SW 1271 (cell line): ENCODE data around the gene PTPRS.

ENCODE experiments used
- DNase-seq, 2 experiments: peaks; one replicate each; lab custom pipeline; 2025; lab: John Stamatoyannopoulos, UW

The PTPRS gene

DNA sequence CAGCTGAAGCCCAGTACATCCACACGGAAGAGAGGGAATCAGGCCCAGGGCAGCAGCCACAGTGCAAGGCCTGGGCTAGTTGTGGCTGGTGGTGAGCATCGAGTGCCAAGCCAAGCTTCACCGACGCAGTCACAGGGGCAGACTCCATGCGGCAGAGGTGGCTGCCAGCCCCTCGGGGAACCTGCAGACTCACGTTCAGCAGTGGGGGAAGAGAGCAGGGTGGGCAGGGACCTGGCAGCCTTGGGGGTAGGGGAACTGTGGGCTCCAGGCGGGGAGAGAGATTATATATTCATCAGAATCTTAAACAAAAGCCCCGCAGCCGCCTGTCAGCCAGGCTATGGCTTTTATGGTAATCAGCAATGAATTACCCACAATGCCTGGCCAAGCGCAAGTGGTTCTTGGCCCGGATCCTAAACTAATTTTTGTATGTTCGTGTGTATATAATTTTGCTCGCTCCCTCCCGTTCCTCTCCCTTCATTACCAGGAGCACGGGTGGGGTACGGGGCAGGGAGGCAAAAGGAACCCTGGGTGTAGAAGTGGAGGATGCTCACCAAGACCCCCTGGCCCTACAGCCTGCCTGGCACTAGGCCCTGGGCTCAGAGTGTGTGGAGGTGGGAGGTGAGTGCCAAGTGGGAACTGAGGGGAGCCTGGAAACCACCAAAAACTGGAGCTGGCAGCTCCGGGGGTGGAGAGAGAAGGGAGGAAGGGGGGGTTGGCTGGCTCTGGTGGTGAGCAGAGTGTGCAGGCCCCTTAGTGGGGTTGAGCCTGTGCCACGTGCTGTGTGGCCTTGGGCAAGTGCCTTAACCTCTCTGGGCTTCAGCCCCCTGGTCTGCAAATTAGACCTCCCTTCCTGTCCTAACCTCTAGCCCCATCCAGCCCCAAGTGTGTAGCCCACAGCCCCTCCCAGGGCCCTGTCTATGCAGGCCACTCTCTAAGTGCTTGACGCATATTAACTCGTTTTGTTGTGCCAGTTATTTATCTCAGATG lies 31.9 kb downstream of the PTPRS start:
- DNase-seq, result no peak

DNA sequence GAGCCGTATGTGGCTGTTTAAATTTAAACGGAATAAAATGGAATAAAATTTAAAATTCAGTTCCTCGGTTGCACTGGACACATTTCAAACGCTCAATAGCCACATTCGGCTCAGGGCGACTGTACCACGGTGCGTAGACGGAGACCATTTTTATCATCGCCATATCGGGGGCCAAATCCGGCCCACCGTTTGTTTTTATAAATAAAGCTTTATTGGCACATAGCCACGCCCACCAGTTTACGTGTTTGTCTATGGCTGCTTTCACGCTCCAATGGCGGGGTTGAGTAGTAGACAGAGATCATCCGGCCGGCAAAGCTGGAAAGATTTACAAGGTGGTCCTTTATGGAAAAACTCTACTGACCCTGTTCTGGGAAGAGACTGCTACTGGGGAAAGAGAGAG lies 33.0 kb downstream of the PTPRS start:
- DNase-seq, result no peak

DNA sequence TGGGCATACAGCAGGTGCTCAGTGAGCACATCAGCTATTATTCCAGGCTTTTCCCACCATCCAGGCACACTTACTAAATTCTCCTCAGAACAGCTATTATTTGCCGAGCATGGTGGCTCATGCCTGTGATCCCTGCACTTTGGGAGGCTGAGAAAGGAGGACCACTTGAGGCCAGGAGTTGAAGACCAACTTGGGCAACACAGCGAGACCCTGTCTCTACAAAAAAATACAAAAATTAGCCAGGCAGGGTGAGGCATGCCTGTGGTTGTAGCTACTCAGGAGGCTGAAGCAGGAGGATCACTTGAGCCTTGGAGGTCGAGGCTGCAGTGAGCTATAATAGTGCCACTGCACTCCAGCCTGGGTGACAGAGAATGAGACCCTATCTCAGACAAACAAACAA lies 35.4 kb downstream of the PTPRS start:
- DNase-seq, result no peak

DNA sequence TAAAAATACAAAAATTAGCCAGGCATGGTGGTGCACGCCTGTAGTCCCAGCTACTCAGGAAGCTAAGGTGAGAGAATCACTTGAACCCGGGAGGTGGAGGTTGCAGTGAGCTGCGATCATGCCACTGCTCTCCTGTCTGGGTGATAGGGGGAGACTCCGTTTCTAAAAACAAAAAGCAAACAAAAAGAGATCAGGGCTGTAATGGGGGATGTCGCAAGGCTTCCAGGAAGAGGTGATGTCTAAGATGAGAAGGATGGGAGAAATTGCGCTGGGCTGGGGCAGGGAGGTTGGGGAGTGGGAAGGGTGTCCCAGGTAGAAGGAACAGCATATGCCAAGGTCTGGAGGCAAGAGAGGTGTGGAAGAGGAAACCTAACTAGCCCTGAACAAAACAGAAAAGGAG lies 36.1 kb downstream of the PTPRS start:
- DNase-seq, result no peak

DNA sequence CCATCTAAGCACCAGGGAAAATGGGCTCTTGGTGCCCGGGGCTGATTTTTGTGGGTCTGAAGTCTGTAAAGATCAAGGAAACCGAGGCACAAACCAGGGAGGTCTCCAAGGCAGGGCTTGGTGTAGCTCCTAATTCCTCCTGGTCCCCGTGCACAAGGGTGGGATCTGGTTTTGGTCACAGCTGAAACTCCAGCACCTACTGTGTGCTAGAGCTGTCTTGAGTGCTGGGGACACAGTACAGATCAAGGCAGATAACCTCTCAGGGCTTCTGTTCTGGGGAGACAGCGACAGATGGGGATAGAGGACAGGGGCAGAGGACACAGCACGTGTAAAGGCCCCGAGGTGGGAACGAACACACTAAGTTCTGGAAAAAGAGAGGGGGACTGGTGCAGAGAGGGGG lies 37.4 kb downstream of the PTPRS start:
- DNase-seq, result no peak

DNA sequence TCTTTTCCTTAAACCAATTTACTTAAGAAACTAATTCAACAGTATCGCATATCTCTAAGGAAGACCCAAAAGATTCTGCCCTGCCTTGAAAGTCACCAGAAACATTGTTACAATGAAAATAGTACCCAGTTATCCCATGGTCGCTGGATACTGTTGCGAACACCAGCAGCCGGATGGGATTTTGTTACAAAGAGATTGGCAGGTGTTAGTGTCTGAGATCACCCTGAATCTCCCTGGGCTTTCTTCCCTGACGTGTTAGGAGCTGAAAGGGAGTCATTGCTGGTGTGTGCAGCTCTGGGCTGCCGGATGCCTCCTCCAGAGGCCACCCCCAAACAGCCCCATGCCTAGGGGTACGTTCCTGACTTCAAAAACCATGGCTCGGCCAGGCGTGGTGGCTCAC lies 38.2 kb downstream of the PTPRS start:
- no peak for DNase-seq

DNA sequence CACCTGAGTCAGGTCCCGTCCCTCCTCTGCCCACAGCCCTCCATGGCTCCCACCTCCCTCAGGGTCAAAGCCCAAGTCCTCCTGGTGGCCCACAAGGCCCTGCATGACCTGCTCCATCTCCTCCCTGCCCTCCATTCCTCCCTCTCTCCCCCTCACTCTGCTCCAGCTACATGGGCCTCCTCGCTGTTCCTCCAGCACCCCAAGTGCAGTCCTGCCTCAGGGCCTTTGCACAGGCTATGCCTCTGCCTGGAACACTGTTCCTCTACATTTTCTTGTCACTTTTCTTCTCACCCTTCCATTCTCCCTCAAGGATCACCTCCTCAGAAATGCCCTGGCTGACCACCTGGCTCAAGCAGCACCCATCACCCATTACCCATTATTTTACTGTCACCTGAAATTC lies 41.5 kb downstream of the PTPRS start:
- DNase-seq, result no peak

DNA sequence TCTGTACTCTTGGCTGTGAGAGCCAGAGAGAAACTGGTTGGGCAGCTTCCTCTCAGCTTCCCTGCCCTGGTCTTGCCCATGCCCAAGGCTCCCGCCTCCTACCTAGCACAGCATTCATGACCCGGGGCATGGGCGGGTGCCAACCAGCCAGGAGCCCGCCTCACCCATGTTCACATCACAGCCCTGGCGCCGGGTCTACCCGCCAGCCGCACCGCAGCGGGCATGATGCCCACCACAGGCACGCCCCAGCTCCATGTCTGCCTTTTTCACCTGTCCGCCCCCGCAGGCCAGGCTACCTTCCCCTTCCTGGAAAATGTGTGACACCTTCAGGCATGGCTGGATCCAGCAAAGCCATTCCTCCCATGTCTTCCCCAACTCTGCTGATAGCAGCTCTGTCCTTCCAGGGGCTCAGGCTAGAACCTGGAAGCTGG lies 42.1 kb downstream of the PTPRS start:
- DNase-seq, result no peak

DNA sequence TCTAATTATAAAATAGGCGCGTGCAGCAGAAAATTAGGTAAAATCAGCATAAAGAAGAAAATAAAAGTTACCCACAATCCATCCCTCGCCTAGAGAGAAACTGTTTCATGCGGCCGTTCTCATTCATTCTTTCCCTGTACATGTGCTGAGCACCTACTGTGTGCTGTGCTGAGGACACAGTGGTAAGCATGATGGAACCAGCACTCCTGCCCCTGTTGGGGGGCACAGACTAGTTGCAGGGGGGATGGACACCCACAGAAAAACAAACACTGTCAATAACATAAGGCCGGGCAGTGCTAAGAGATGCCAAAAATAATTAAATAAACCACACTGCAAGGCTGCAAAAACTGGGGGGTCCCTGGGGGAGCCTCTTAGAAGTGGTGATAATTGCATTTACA lies 43.3 kb downstream of the PTPRS start:
- no peak for DNase-seq

DNA sequence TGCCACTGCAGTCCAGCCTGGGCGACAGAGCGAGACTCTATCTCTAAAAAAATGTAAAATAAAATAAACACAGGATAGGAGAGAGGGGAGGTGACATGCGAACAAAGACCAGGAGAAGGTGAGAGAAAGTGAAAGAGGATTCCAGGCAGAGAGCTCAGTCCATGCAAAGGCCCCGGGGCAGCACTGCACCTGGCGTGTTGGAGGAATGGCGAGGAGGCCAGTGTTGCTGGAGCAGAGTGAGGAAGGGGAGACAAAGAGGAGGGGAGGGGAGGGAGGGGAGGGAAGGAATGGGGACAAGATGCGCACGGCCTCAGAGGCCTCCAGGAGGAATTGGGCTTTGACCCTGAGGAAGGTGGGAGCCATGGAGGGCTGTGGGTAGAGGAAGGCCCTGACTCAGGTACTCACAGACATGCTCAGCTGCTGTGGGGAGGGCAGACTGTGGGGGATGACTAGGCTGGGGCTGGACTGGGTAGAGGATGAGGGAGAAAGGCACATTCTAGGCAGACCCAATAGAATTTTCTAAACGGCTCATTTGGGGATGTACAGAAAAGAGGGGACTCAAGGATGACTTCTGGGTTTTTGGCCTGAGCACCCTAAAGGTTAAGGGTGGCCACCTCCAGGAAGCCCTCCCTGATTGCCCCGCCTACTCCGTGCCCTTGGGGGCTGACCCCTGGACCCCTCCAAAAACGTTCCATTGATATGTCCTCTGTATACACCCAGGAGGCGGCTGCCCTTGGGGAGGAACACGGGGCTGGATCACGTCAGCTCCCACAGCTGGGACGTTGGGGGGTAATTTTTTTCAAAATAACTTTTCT lies 43.9 kb downstream of the PTPRS start:
- no peak for DNase-seq

DNA sequence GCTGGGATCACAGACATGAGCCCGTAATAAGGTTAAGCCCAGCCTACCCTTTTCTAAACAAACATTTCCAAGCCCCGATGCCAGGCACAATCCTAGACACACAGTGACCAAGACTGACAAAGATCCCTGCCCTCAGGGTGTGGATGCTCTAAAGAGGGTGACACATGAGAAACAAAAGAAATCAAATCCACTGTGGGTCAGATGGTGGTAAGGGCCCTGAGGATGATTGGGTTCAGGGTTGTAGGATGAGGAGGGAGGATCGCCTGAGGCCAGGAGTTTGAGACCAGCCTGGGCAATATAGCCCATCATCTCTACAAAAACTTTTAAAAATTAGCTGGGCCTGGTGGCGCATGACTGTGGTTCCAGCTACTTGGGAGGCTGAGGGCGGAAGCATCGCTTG lies 44.6 kb downstream of the PTPRS start:
- no peak for DNase-seq

DNA sequence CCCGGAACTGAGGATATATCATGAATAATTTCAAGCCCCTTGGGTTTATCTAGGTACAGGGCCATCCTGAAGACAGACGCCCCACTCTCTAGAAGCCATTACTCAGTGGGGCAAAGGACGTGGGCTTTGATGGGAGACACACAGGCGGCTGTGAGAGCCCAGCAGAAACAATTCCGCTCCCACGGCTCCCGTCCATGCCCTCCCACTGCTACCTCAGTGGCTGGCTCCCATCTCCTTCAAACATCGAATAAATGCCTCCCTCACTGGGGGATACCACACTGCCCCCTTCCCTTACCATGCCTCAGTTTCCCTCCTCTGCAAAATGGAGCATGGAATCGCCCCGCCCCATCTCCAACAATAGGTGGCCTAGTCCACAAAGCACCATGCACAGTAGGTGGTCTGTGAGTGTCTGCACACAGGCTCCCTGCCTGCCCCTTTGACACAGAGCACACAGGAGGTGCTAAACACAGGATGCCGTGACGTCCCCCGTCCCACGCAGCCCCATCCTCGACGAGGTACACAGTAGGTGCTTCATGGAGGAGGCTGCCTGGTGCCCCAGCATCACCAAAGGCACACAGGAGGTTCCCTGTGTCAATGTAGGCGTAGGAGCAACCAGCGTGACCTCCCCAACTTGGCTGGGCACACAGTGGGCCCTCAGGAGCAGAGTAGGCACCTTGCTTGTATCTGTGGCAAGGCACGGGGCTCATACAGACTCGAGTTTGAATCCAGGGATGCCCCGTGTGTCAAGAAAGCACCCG lies 46.0 kb downstream of the PTPRS start:
- no peak for DNase-seq

DNA sequence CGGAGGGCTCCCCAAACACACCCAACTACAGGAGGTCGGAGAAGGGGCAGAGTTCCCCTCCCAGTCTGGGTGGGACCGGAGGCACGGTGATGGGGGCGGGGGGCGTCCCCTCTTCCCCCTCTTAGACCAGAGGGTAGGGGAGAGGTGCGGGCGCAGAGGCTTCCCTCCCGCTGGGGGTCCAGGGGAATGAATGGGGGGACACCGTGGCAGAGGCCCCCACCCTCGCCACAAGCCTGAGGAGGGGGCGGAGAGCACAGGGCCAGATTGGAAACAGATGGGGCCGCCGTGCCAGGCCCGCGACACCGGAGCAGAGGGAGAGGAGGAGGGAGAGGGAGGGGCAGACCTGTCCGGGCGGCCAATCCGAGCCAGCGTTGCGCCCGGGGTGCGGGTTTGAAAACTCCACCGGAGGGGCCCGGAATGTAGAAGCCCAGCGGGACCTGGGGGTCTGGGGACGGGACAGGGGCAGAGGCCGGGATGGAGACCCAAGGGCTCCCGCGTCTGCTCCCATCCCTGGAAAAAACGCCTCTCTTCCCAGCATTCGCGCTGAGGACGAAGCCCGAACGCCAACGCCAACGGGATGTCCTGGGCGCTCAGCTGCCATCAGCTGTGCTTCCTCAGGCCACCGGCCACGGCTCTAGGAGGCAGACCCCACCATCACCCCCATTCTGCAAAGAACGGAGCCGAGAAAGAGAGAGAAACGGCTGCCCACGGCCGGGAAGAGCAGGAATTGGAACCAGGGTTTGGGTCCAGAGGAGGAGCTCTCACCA lies 46.8 kb downstream of the PTPRS start:
- peak in 1 of 2 experiments; percentile 34 for DNase-seq

DNA sequence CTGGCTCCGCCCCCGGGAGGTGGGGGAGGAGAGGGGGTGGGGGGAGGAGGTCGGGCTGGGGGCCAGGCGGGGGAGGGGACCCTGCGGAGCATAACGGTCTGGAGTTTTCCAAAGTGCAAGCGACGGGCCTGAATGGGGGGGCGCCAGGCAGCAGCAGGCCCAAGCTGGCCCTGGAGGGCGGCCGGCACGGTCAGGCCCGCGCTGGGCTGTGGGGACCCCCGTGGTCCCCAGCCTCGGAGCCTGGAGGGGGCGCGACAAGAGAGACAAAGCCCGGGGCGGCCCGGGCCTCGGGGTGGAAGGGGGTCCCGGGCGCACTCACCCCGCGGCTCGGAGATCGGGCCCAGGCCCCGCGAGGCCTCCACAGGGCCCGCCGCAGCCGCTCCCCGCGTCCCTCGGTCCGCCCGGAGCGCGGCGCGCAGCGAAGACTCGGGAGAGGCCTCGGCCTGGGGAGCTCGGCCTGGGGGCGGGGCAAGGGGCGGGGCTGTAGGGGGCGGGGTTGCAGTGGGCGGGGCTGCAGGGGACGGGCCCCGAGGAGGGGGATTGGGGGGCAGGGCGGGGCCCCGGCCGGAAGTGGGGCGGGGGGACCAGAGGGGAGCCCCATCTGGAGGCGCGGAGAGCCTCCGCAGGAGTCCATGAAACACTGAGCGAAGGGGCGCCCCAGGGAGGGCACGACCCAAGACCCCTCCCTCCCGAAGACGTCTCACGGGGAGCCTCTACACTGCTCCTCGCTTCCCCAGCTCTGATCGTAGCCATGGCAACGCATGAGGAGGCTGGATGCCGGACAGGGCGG lies 47.6 kb downstream of the PTPRS start:
- DNase-seq, result peak; percentile 40 to 44

DNA sequence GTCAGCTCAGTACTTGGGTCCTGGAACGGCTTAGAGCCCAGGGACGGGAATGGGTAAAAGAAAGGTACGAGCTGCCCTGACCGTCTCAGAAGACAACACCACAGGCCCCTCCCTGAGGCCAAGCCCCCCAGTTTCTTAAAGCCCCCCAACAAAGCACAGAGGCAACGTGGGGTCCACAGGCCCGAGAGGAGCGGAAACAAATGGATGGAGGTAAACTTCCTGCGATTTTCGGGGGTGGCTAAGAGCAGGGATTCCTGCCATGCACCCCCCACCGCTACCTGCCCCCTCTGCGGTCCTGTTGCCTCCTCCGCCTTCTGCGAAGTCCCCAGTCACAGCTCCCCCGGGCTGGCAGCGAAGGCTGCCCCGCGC lies 48.2 kb downstream of the PTPRS start:
- DNase-seq, result no peak

DNA sequence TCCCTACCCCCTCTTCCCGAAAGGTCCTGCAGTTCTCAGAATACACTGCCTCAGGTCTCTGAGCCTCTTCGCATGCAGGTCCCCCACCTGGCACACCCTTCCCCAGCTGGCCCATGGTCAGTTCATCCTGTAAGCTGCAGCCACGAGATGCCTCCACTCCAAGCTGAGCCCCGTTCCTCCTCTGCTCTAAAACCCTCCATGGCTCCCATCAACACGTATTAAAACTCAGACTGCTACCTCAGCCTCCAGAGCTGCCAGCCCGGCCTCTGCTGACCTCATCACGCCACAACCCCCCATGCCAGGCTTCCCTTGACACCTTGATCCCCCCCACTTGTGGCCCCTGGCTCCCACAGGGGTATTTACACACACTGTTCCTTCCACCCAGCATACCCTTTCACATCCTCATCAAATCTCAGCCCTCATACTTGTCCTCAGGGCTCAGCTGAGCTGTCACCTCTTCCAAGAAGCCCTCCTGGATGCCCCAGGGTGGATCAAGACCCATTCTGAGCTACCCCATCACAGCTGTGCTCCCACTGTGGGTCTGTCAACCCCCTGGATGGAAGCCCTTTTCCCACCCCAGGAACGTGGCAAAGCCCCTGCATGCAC lies 48.9 kb downstream of the PTPRS start:
- no peak for DNase-seq
